ENCODE measurements around the gene TLR2.

DNA sequence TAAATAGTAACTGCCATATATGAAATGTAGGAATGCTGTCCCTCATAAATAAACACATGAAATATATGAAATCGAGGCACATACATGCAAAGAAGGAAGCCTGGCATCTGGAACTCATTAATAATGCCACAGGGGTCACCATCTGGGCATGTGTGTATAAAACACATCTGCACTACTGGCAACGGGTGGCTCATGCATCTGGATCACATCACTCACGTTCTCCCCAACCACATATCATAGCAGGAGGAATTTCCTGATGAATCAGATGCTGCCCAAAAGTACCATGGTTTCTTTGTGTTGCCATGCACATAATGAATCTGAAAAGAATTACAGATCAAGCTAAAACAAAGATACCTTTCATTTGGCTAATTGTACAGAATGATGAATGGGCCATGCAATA, 47.2 kb downstream of the TLR2 start:
- no peak for TF ChIP-seq POLR2A (IDR thresholded peaks at IDR 0.05)
- TF ChIP-seq, protein P1, sequence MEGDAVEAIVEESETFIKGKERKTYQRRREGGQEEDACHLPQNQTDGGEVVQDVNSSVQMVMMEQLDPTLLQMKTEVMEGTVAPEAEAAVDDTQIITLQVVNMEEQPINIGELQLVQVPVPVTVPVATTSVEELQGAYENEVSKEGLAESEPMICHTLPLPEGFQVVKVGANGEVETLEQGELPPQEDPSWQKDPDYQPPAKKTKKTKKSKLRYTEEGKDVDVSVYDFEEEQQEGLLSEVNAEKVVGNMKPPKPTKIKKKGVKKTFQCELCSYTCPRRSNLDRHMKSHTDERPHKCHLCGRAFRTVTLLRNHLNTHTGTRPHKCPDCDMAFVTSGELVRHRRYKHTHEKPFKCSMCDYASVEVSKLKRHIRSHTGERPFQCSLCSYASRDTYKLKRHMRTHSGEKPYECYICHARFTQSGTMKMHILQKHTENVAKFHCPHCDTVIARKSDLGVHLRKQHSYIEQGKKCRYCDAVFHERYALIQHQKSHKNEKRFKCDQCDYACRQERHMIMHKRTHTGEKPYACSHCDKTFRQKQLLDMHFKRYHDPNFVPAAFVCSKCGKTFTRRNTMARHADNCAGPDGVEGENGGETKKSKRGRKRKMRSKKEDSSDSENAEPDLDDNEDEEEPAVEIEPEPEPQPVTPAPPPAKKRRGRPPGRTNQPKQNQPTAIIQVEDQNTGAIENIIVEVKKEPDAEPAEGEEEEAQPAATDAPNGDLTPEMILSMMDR (IDR thresholded peaks at IDR 0.05) = no peak

All from esophagus squamous epithelium (tissue), 4 donors.